ENCODE measurements around the gene CCDC85B. TPM values are rescaled to one million over a fixed set of nuclear protein-coding genes. Genes with fewer than 3 reads are reported as not detected.
A peak's percentile ranks its signal among the peaks of the same experiment; 100 is the strongest.

The CCDC85B gene
- total RNA-seq, 6 experiments from 2014 or later, result 4.9 to 19.2 (median 6.6) TPM

- peaks cover 0 to 11% (median 3%) of the 10 kb centered on the region in 4 donors for H3K36me3 ChIP-seq
- 5% methylated on average over 7 of the region's 60 CpGs for WGBS (ENCODE audit: insufficient coverage, low coverage, low lambda C conversion rate, missing lambda C conversion rate)
- DNase-seq (peak; percentile 56 to 71 (median 60)), ATAC-seq (peak; percentile 27 to 43 (median 41))
- peak overlapping the region; percentile 97 to 98 (median 98) for H3K4me3 ChIP-seq
- peak overlapping the region; percentile 60 to 85 (median 78) for H3K27ac ChIP-seq
- TF ChIP-seq POLR2A (IDR thresholded peaks at IDR 0.05), result no peak
- TF ChIP-seq CTCF (IDR thresholded peaks at IDR 0.05), result no peak
- no peaks in the 10 kb centered on the region for H3K27me3 ChIP-seq
- peaks cover 0 to 21% (median 9%) of the 10 kb centered on the region in 4 donors for H3K4me1 ChIP-seq
- intact Hi-C loops (cut with DNase I), result no loop called here
- H3K9me3 ChIP-seq, result no peaks in the 10 kb centered on the region
Observed at GRCh38 chr11:65919573-65920371, 29.3 kb downstream of the CCDC85B start.

GRCh38 chr11:65920372-65920802, 29.9 kb downstream of the CCDC85B start:
- Histone ChIP-seq H3K4me1 (peaks cover 0 to 21% (median 9%) of the 10 kb centered on the region in 4 donors), H3K27ac (no peak overlapping the region), H3K9me3 (no peaks in the 10 kb centered on the region), H3K27me3 (no peaks in the 10 kb centered on the region), H3K4me3 (peak overlapping the region; percentile 97 to 98 (median 98)), H3K36me3 (peaks cover 0 to 11% (median 3%) of the 10 kb centered on the region in 4 donors)
- intact Hi-C loops (cut with DNase I), result no loop called here
- WGBS (ENCODE audit: insufficient coverage, low coverage, low lambda C conversion rate, missing lambda C conversion rate), result 63% methylated on average over 7 of the region's 15 CpGs
- no peak for ATAC-seq
- no peak for TF ChIP-seq POLR2A (IDR thresholded peaks at IDR 0.05)
- TF ChIP-seq CTCF (IDR thresholded peaks at IDR 0.05), result no peak
- DNase-seq, result peak in 1 of 3 donors; percentile 44

- Histone ChIP-seq H3K9me3 (no peaks in the 10 kb centered on the region), H3K36me3 (peaks cover 0 to 11% (median 3%) of the 10 kb centered on the region in 4 donors), H3K4me3 (no peak overlapping the region), H3K4me1 (peaks cover 0 to 21% (median 9%) of the 10 kb centered on the region in 4 donors), H3K27me3 (no peaks in the 10 kb centered on the region), H3K27ac (no peak overlapping the region)
- ATAC-seq, result no peak
- TF ChIP-seq POLR2A (IDR thresholded peaks at IDR 0.05) (no peak), CTCF (IDR thresholded peaks at IDR 0.05) (no peak)
- WGBS (ENCODE audit: insufficient coverage, low coverage, low lambda C conversion rate, missing lambda C conversion rate), result 100% methylated on average over 4 of the region's 12 CpGs
- intact Hi-C loops (cut with DNase I), result no loop called here
- no peak for DNase-seq
Observed at GRCh38 chr11:65921033-65921555, 30.6 kb downstream of the CCDC85B start.

- Histone ChIP-seq H3K9me3 (no peaks in the 10 kb centered on the region), H3K4me3 (no peak overlapping the region), H3K36me3 (peaks cover 0 to 11% (median 3%) of the 10 kb centered on the region in 4 donors), H3K27me3 (no peaks in the 10 kb centered on the region), H3K4me1 (peaks cover 0 to 21% (median 9%) of the 10 kb centered on the region in 4 donors), H3K27ac (no peak overlapping the region)
- WGBS (ENCODE audit: insufficient coverage, low coverage, low lambda C conversion rate, missing lambda C conversion rate), result 89% methylated on average over 10 of the region's 10 CpGs
- no peak for TF ChIP-seq CTCF (IDR thresholded peaks at IDR 0.05)
- TF ChIP-seq POLR2A (IDR thresholded peaks at IDR 0.05), result no peak
- DNase-seq (no peak), ATAC-seq (no peak)
- intact Hi-C loops (cut with DNase I), result no loop called here
Observed at GRCh38 chr11:65921876-65922275, 31.4 kb downstream of the CCDC85B start.

Data from right lobe of liver (tissue), 6 donors.